ENCODE results near the gene GCM1.
"Not testable (repeated sequence)": the region's sequence is repeated elsewhere in the genome, so short reads cannot be mapped to it uniquely, and the experiment has no call there.

Gene GCM1

GRCh38 chr6:53148684-53149083 is at the start of gene GCM1:
Gene GCM1, minus strand, starts transcription at chr6:53148841. Its CDS starts 3,209 bp downstream, at chr6:53145632.
- in situ Hi-C loops (cut with MboI; ENCODE audit: low pct_unique_long_range_greater_than_20kb, low sequenced_read_pairs): no loop called here
- no peak for DNase-seq

- DNase-seq: no peak
- in situ Hi-C loops (cut with MboI; ENCODE audit: low pct_unique_long_range_greater_than_20kb, low sequenced_read_pairs): loop anchor here (25.0 kb wide), 1 partner anchor 240 kb away; no protein-coding TSS in a partner anchor
Measured at GRCh38 chr6:53197553-53197952, 48.9 kb upstream of the GCM1 start.

GRCh38 chr6:53195048-53195447 is 46.4 kb upstream of the GCM1 start:
- no peak for DNase-seq
- in situ Hi-C loops (cut with MboI; ENCODE audit: low pct_unique_long_range_greater_than_20kb, low sequenced_read_pairs): loop anchor here (25.0 kb wide), 1 partner anchor 242 kb away; no protein-coding TSS in a partner anchor

GRCh38 chr6:53192682-53193188 is 44.1 kb upstream of the GCM1 start:
- in situ Hi-C loops (cut with MboI; ENCODE audit: low pct_unique_long_range_greater_than_20kb, low sequenced_read_pairs): loop anchor here (25.0 kb wide), 1 partner anchor 245 kb away; no protein-coding TSS in a partner anchor
- no peak for DNase-seq

GRCh38 chr6:53189554-53189953 is 40.9 kb upstream of the GCM1 start:
- in situ Hi-C loops (cut with MboI; ENCODE audit: low pct_unique_long_range_greater_than_20kb, low sequenced_read_pairs): loop anchor here (25.0 kb wide), 1 partner anchor 248 kb away; no protein-coding TSS in a partner anchor
- no peak for DNase-seq

- DNase-seq: no peak
- in situ Hi-C loops (cut with MboI; ENCODE audit: low pct_unique_long_range_greater_than_20kb, low sequenced_read_pairs): loop anchor here (25.0 kb wide), 1 partner anchor 248 kb away; no protein-coding TSS in a partner anchor
Measured at GRCh38 chr6:53188833-53189232, 40.2 kb upstream of the GCM1 start.

GRCh38 chr6:53180678-53181077 is 32.0 kb upstream of the GCM1 start:
- no peak for DNase-seq
- in situ Hi-C loops (cut with MboI; ENCODE audit: low pct_unique_long_range_greater_than_20kb, low sequenced_read_pairs): loop anchor here (25.0 kb wide), 1 partner anchor 257 kb away; no protein-coding TSS in a partner anchor

GRCh38 chr6:53179961-53180651 is 31.5 kb upstream of the GCM1 start:
- in situ Hi-C loops (cut with MboI; ENCODE audit: low pct_unique_long_range_greater_than_20kb, low sequenced_read_pairs): loop anchor here (25.0 kb wide), 1 partner anchor 257 kb away; no protein-coding TSS in a partner anchor
- DNase-seq: peak; percentile 35

GRCh38 chr6:53178837-53179432 is 30.3 kb upstream of the GCM1 start:
- in situ Hi-C loops (cut with MboI; ENCODE audit: low pct_unique_long_range_greater_than_20kb, low sequenced_read_pairs): loop anchor here (25.0 kb wide), 1 partner anchor 258 kb away; no protein-coding TSS in a partner anchor
- no peak for DNase-seq

GRCh38 chr6:53175027-53175426 is 26.4 kb upstream of the GCM1 start:
- no peak for DNase-seq
- in situ Hi-C loops (cut with MboI; ENCODE audit: low pct_unique_long_range_greater_than_20kb, low sequenced_read_pairs): loop anchor here (25.0 kb wide), 1 partner anchor 262 kb away; no protein-coding TSS in a partner anchor

- in situ Hi-C loops (cut with MboI; ENCODE audit: low pct_unique_long_range_greater_than_20kb, low sequenced_read_pairs): no loop called here
- no peak for DNase-seq
Measured at GRCh38 chr6:53172468-53172803, 23.8 kb upstream of the GCM1 start.

GRCh38 chr6:53171605-53172467 is 23.2 kb upstream of the GCM1 start:
- in situ Hi-C loops (cut with MboI; ENCODE audit: low pct_unique_long_range_greater_than_20kb, low sequenced_read_pairs): no loop called here
- DNase-seq: peak; percentile 86

- in situ Hi-C loops (cut with MboI; ENCODE audit: low pct_unique_long_range_greater_than_20kb, low sequenced_read_pairs): no loop called here
- DNase-seq: no peak
Measured at GRCh38 chr6:53168516-53169267, 20.1 kb upstream of the GCM1 start.

- in situ Hi-C loops (cut with MboI; ENCODE audit: low pct_unique_long_range_greater_than_20kb, low sequenced_read_pairs): no loop called here
- no peak for DNase-seq
Measured at GRCh38 chr6:53165293-53165692, 16.7 kb upstream of the GCM1 start.

- in situ Hi-C loops (cut with MboI; ENCODE audit: low pct_unique_long_range_greater_than_20kb, low sequenced_read_pairs): no loop called here
Measured at GRCh38 chr6:53162606-53163005, 14.0 kb upstream of the GCM1 start.

GRCh38 chr6:53161481-53162009 is 12.9 kb upstream of the GCM1 start:
- in situ Hi-C loops (cut with MboI; ENCODE audit: low pct_unique_long_range_greater_than_20kb, low sequenced_read_pairs): no loop called here
- no peak for DNase-seq

More at GRCh38 chr6:53162606-53163005, 14.0 kb upstream of the GCM1 start:
- DNase-seq: peak; percentile 72

- no peak for DNase-seq
Measured at GRCh38 chr6:53159558-53159957, 10.9 kb upstream of the GCM1 start.

GRCh38 chr6:53158076-53158475 is 9.4 kb upstream of the GCM1 start:
- in situ Hi-C loops (cut with MboI; ENCODE audit: low pct_unique_long_range_greater_than_20kb, low sequenced_read_pairs); DNase-seq: not testable (repeated sequence)

More at GRCh38 chr6:53159558-53159957, 10.9 kb upstream of the GCM1 start:
- in situ Hi-C loops (cut with MboI; ENCODE audit: low pct_unique_long_range_greater_than_20kb, low sequenced_read_pairs): no loop called here

All from KBM-7 (cell line).